ENCODE measurements around the gene EIF4E1B. TPM values are rescaled to one million over a fixed set of nuclear protein-coding genes. Genes with fewer than 3 reads are reported as not detected.

EIF4E1B gene
- total RNA-seq, 1 experiment from 2014 or later = not detected

DNA sequence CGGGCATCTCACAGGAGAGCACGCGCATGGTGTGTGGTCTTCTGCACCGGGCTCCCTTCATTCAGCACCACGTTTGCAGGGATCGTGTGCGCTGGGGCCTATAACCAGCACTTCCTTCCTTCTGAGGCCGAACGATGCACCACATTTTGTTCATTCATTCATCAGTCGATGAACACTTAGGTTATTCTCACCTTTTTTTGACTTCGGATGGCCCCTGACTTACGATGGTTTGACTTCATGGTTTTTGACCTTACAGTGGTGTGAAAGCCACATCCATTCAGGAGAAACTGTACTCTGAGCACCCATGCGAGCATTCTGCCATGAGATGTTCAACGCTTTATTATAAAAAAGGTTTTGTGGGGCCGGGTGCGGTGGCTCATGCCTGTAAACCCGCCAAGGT is 44.3 kb downstream of the EIF4E1B start:
- in situ Hi-C loops (cut with HindIII; ENCODE audit: low sequenced_read_pairs) = no loop called here

DNA sequence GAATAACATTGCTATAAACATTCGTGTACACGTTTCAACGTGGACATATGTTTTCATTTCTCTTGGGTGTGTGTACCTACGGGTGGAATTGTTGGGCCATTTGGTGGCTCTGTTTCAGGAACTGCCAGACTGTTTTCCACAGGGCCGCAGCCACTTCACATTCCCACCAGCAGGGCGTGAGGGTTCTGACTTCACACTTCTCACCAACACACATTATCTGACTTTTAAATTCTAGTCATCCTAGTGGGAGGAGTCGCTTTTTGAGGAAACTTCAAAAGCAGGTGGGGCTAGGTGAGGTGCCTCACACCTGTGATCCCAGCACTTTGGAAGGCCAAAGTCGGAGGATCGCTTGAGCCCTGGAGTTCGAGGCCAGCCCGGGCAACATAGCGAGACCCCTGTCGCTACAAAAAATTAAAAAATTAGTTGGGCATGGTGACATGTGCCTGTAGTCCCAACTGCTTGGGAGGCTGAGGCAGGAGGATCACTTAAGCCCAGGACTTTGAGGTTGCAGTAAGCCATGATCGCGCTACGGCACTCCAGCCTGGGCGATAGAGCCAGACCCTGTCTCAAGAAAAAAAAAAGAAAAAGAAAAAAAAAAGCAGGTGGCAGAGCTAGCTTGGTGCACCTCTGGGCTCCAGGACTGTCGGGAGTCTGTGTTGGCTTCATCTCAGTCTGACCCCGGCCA is 45.3 kb downstream of the EIF4E1B start:
- DNase-seq (ENCODE audit: low spot score) = peak; percentile 78
- in situ Hi-C loops (cut with HindIII; ENCODE audit: low sequenced_read_pairs) = no loop called here

More for the DNA sequence above, 44.3 kb downstream of the EIF4E1B start:
- DNase-seq (ENCODE audit: low spot score) = no peak

DNA sequence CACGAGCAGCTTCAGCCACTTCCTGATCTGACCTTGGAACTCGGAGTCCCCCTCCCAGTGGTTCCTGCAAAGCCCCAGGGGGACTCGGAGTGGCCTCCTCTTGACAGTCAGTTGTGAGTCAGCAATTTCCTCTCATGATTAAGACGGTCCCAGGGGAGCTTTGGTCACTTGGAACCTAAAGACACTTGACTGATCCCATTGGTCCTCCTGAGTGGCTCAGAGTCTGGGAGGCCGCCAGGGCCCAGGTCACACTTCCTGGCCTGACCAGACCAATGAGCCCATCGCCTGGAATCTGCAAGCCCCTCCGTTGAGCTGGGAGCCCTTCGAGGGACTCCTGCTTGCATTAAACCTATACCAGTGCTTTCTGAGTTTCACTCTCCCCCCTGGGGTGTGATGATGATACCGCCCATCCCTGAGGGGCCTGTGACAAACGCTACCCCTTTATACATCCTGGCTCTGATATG is 45.9 kb downstream of the EIF4E1B start:
- no peak for DNase-seq (ENCODE audit: low spot score)

DNA sequence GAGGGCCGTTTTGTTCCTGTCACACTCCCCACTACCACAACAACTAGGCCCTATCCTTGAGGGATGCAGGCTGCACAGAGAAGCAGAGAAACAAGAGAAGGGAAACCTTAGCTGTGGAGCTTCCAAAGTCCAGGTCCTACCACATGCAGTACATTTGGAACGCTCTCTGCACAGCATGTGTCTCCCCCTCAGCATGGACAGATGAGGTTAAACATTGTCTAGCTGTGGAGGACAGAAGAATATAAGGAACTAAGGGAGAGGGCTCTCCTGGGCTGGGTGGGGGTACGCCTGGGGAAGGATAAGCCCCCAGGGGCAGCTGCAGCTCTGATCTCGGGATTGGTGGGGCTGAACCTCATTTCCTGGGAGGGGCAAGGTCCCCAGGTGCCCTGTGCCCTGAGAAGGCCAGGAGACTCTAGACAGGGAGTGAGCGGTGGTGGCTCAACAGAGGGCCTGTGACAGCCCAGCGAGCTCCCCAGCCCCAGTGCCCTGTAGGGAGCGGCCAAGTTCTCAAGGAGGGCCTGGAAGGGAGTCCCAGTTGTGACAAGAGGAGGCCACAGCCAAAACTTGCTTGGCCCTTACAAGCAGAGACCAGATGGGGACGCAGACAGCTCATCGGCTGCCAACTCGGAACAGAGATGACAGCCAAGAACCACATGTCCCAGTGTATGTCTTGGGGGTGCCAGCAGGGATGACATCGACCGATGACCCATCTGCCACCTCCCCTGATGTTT is 46.9 kb downstream of the EIF4E1B start:
- DNase-seq (ENCODE audit: low spot score) = peak; percentile 95
- in situ Hi-C loops (cut with HindIII; ENCODE audit: low sequenced_read_pairs) = no loop called here

More for the DNA sequence above, 45.9 kb downstream of the EIF4E1B start:
- in situ Hi-C loops (cut with HindIII; ENCODE audit: low sequenced_read_pairs) = no loop called here

DNA sequence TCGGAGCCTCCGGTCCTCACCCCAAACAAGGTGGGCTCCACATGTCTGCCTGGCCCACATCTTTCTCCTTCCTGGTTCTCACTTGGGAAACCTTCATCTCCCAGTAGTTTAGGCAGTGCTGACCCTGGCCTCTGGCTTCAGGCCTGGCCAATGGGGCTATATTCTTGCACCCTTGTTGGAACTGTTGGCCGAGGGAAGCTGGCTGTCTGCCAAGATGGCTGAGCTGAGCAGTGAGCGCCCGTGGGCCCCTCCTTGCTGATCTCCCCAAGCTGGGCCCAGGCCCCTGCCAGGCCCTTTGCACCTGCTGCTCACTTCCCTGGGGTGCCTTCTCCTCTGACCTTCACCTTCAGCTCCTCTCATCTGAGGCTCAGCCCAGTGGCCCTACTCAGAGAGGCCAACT is 48.1 kb downstream of the EIF4E1B start:
- no peak for DNase-seq (ENCODE audit: low spot score)
- in situ Hi-C loops (cut with HindIII; ENCODE audit: low sequenced_read_pairs) = no loop called here

DNA sequence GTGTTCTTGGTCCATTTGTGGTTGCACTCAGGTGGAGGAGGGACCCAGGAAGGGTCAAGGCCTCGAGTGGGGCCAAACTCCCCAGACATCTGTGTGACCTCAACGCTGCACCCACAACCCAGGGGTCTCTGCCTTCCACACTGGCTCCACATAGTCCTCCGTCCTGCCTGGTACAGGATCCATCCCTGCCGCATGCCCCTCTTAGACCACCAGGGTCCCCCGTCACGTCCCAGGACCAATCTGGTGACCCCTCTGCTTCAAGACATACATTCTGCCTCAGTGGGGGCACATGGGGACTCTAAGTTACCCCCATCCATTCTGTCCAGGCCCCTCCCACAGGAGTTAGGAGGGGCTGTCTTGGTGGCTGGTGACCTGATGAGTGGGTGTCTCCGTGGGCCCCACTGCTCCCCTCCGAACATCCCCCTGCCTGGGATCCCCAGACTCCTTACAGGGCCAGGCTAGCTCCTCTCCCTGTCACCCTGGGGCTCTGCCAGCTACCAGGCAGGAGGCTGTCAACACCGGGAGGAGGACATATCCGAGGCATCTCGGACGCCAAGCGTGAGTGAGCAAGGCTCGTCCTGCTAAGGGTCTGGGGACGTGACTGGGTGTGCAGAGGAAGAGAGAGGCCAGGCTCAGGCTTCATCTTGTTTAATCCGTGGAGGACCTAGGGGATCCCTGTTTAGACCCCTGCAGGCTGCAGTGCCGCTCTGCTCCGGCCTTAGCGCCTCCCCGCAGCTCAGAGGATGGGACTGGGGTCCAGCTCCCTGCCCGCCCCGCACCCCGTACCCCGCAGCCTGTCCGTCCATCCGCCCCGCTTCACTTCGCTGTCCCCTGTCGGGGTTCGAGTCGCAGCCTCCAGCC is 49.1 kb downstream of the EIF4E1B start:
- peak; percentile 46 for DNase-seq (ENCODE audit: low spot score)
- in situ Hi-C loops (cut with HindIII; ENCODE audit: low sequenced_read_pairs) = no loop called here

DNA sequence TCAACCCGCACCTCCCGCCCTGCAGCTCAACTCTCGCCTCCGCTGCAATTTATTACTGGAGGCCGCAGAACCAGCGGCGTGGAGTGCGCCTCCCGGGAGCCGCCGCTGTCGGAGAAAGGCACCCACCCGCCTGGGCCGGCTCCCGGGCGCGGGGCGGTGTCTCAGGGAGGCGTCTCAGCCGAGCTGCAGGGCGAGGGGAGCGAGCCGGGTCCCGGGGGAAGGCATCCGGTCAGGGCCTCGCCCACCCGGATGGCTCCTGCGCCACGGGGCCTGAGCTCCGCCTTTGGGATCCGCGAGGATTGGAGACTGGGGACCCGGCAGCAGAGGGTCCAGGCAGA is 49.7 kb downstream of the EIF4E1B start:
- in situ Hi-C loops (cut with HindIII; ENCODE audit: low sequenced_read_pairs) = no loop called here
- DNase-seq (ENCODE audit: low spot score) = no peak

DNA sequence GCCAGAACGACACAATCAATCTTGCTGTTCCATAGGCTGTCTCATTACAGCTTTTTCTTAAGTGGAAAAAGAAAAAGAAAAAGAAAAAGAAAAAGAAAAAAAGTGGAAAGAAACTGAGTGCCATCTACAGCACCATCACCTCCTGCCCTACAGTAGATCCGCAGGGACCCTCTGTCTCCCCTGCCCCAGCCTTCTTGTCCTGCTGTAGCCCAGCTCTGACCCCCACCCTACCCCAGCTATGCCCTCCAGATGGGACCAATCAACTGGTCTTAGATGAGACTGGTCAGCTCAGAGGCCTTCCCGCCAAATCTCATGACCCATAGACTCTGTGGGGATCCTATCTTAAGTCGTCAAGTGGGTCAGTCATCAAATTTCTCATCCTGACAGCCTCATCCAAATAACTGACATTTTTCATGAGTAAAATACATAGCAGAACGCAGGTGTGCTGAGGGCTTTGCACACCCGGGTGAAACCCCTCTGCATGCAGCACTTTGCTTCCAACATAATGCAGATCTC is 51.6 kb downstream of the EIF4E1B start:
- no peak for DNase-seq (ENCODE audit: low spot score)
- in situ Hi-C loops (cut with HindIII; ENCODE audit: low sequenced_read_pairs) = no loop called here

DNA sequence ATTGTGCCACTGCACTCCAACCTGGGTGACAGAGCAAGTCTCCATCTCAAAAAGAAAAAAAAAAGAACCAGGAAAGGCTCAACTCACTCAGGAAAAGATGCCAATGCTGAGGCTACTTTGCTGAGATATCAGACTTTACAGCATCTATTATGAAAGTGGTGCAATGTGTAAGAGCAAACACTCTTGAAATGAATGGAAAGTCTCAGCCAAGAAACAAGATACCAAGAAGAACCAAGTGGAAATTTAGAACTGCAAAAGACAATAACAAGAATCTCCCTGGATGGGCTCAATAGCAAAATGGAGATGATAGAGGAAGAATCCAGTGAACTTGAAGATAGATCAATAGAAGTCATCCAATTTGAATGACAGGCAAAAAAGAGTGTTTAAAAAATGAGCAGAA is 54.5 kb downstream of the EIF4E1B start:
- in situ Hi-C loops (cut with HindIII; ENCODE audit: low sequenced_read_pairs) = no loop called here

DNA sequence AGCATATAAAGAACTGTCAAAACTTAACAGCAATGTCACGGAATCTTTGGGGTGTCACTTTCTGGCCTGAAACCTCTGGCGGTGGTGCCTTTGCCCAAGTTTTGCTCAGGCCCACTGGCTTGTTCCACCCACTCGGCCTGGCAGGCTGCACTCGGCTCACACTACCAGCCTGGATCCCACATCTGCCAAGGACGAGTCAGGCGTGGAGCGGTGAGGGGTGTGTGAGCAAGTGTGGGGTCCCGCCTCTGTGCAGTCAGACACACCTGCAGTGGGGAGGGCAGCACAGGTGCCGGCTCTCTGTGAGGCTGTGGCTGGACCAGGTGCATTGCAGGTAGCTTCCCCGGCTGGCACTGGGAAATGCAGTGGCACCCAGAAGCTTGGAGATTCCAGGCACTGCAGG is 56.8 kb downstream of the EIF4E1B start:
- in situ Hi-C loops (cut with HindIII; ENCODE audit: low sequenced_read_pairs) = no loop called here
- no peak for DNase-seq (ENCODE audit: low spot score)

More for the DNA sequence above, 54.5 kb downstream of the EIF4E1B start:
- no peak for DNase-seq (ENCODE audit: low spot score)

DNA sequence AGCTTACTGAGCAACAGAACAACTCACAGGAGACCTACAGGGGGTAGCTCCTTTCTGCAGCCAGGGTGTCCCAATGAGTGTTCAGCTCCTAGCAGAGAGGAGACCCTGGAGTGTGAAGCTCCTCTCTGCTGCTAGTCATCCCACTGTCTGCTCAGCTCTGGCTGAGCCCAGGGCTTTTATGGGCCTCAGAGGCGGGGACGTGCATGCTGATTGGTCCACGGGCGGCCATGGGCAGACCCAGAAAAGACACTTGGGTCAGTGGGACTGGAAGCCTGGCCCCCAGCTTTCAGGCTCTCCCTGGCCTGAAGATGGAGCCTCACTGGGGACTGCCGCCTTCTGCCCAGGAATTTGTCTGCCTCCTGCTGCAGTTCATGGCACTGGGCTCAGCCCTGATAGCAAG is 57.4 kb downstream of the EIF4E1B start:
- in situ Hi-C loops (cut with HindIII; ENCODE audit: low sequenced_read_pairs) = no loop called here
- DNase-seq (ENCODE audit: low spot score) = no peak

DNA sequence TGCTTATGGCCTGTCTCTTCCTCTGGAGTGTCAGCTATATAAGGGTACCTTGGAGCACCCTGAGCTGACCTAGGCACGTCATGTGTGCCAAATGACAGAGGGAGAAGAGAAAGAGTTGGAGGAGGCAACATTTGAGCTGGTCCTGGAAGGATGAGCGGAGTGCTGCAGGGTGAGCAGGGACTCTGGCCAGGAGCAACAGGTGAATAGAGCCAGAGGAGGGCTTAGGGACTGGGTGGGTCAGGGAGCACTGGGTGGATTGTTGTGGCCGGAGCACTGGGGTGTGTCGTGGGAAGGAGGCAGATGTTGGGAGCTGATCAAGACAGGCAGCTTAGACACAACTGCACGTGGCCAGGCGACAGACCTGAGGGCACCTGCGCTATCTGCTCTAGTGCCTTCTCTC is 60.4 kb downstream of the EIF4E1B start:
- in situ Hi-C loops (cut with HindIII; ENCODE audit: low sequenced_read_pairs) = no loop called here
- no peak for DNase-seq (ENCODE audit: low spot score)

DNA sequence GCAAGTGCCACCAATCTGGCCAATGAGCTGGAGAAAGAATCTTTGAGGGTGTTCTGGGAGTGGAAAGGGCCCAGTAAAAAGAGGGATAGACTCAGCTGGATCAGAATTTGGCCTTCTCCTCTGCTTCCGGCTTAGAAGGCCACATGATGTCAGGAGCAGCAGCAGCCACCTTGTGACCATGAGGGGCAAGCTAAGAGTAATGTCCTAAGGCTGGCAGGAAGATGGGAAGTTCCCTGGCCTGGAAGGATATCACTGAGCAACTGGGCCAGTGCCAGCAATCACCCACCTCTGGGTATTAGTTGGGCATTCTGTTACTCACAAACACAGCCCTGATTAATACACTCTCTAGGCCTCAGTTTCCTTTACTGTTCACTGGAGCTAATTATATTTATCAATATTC is 61.0 kb downstream of the EIF4E1B start:
- in situ Hi-C loops (cut with HindIII; ENCODE audit: low sequenced_read_pairs) = no loop called here
- no peak for DNase-seq (ENCODE audit: low spot score)

DNA sequence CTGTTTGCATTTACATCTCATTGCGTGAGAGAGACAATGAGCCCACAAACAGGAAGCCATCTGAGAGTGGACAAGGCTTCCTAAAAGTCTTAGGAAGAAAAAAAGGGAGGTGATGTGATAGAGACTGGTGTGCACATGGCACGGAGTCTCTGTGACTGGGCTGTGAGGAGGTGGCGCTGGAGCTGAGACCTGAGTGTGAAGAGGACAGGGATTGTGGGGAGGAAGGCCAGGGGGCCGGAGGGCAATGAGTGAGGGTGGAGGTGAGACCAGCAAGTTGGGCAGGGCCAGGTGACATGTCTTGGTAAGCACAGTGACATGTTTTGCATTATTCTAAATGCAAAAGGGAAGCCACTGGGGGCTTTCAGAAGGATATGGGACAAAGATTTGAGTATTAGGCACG is 61.9 kb downstream of the EIF4E1B start:
- in situ Hi-C loops (cut with HindIII; ENCODE audit: low sequenced_read_pairs) = no loop called here
- no peak for DNase-seq (ENCODE audit: low spot score)

DNA sequence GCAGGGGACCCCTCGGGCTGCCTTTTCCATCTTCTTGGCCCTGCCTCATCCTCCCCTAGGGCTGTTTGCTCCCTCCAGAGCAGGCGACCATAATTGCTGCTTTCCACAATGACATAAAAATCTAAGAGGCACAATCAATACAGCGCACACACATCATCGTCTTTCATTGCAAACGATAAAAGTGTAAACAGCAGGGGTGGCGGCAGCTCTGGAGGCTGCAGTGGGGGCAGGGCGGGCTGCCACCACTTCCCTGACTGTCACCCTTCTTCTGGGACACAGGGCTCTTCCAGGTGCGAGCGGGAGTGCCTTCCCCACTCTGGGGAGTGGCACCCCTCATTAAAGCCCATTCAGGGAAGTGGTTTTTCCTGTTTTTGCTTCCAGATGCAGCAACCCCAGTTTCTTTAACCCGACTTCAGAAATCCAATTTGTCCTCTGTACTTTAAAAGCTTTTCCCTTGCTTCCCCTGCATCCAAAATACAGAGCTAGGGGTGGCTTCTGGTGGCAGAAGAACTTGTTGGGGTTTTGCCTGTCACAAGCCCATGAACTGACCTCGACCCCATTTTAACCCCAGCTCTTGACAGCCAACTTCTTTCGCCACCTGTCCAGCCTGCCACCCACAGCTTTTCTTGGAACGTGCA is 62.5 kb downstream of the EIF4E1B start:
- DNase-seq (ENCODE audit: low spot score) = no peak
- in situ Hi-C loops (cut with HindIII; ENCODE audit: low sequenced_read_pairs) = no loop called here

DNA sequence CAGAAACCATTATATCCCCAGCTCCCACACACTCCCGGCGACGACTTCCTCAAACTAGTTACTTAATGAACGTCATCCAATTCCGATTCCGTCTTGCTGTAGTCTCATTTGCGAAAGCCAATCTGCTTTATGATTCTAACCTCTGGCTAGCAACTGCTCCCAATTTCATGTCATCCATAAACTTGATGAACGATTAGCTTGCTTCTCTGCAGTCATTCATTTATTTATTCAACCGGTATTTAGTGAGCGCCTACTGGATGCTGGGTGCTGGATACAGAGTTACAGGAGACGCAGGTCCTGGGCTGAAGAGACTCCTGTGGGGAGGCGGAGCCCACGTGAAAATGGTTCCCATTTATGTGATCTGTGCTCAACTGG is 63.0 kb downstream of the EIF4E1B start:
- in situ Hi-C loops (cut with HindIII; ENCODE audit: low sequenced_read_pairs) = no loop called here
- DNase-seq (ENCODE audit: low spot score) = no peak

DNA sequence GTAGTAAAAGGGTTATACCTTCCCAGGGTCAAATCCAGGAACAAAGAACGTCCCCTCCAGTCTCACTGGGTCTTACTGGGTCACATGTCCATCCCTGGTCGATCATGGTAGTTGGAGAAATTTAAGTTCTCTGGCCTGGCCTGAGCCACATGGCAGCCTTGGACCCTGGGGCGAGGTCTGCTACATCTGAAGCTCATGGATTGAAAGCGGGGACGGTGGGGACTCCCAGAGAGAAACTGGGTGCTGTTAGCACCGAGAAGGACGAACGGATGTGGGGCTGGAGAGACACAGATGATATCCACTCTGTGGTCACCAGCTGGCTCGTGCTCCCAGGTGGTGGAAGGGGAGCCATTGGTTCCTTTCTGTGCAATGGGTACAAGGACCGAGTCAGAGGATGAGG is 63.7 kb downstream of the EIF4E1B start:
- in situ Hi-C loops (cut with HindIII; ENCODE audit: low sequenced_read_pairs) = no loop called here
- DNase-seq (ENCODE audit: low spot score) = no peak

DNA sequence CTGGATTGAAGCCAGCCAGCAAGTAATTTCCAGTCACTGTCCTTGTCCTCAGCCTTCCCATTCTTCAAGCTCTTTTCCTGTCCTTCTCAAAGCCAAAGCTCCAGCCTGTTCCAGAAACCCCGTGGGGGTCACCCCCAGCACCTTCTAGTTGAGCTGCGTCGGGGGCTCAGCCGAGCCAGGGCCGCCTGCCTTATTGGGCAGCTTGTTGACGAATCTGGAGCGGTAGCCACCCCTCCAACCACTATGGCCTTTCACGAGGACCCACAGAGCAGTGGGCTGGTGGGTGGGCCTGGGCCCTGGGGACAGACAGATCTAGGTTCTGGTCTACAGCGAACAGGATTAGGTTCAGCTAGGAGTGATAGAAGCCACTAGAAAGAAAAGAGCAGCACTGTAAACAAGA is 64.2 kb downstream of the EIF4E1B start:
- in situ Hi-C loops (cut with HindIII; ENCODE audit: low sequenced_read_pairs) = no loop called here

DNA sequence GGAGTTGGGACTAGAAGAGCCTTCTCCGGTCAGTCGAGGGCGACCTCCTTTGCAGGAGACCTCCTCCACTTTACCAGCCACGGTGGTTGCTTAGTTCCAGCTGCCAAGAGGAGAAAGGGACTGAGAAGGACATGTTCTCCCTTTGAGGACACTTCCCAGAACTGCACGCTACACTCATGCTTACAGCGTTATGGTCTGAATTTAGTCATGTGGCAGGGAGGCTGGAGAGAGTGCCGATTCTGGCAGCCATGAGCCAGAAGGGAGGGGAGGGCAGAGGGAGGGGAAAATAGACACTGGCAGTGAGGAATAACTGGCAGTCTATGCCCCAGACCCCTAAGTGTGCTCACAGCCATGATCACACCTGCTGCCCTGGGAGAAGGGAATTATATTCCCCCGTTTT is 64.6 kb downstream of the EIF4E1B start:
- in situ Hi-C loops (cut with HindIII; ENCODE audit: low sequenced_read_pairs) = no loop called here
- peak; percentile 38 for DNase-seq (ENCODE audit: low spot score)

More for the DNA sequence above, 64.2 kb downstream of the EIF4E1B start:
- no peak for DNase-seq (ENCODE audit: low spot score)
